Purkinje cell (primary cell): ENCODE measurements around the gene PKNOX2. TPM values are rescaled to one million over a fixed set of nuclear protein-coding genes. Genes with fewer than 3 reads are reported as not detected.

ENCODE experiments used
- polyA plus RNA-seq: library from polyadenylated mRNA; unstranded; fragments of >200 nt; fragmentation: Nextera tagmentation; gene quantifications from 2 replicates; pipeline ENCODE4 v1.2.1, GENCODE V29; 2014

PKNOX2 gene
- polyA plus RNA-seq, result 0.36 and 2.1 TPM in 2 replicates

GRCh38 chr11:125164422-125165110, at the start of gene PKNOX2:
PKNOX2 (plus strand) TSS chr11:125164751; CDS start chr11:125351306, 186,555 bp downstream.

Other genes with a start within 250 kb of the PKNOX2 start
- gene HEPN1, start 245.5 kb upstream of the PKNOX2 start, polyA plus RNA-seq, result 2.5 TPM in 1 of 2 replicates, not detected in the other
- 9.0 and 13.6 TPM in 2 replicates for gene HEPACAM, start 228.7 kb upstream of the PKNOX2 start, polyA plus RNA-seq
- gene CCDC15, start 210.5 kb upstream of the PKNOX2 start, polyA plus RNA-seq, result 0.10 and 1.0 TPM in 2 replicates
- not detected in 2 replicates for gene SLC37A2, start 101.4 kb upstream of the PKNOX2 start, polyA plus RNA-seq
- 11.5 and 11.7 TPM in 2 replicates for gene TMEM218, start 53.1 kb upstream of the PKNOX2 start, polyA plus RNA-seq